ENCODE results near the gene BAMBI.
A peak's percentile ranks its signal among the peaks of the same experiment; 100 is the strongest.

BAMBI gene

GRCh38 chr10:28663576-28664368, 13.5 kb upstream of the BAMBI start:
- Histone ChIP-seq H3K4me1 (ENCODE audit: insufficient read depth, insufficient read length) (no peaks in the 10 kb centered on the region), H3K27me3 (ENCODE audit: insufficient read depth, insufficient read length) (peaks cover 18% of the 10 kb centered on the region), H3K4me3 (ENCODE audit: insufficient read length, low read depth) (no peak overlapping the region), H3K36me3 (ENCODE audit: insufficient read depth, insufficient read length, low read length) (no peaks in the 10 kb centered on the region), H3K9ac (ENCODE audit: insufficient read length, low read depth) (no peak overlapping the region), H3K9me3 (ENCODE audit: insufficient read depth, low read length) (no peaks in the 10 kb centered on the region)
- peak; percentile 79 for DNase-seq (ENCODE audit: low read depth, low spot score)
- no peak for TF ChIP-seq SUZ12 (IDR thresholded peaks at IDR 0.05; ENCODE audit: extremely low read depth, insufficient read depth, insufficient read length)
- TF ChIP-seq YY1 (IDR thresholded peaks at IDR 0.05; ENCODE audit: insufficient read depth, insufficient read length): no peak
- TF ChIP-seq ZNF274 (IDR thresholded peaks at IDR 0.05; ENCODE audit: low read depth, low read length): no peak

GRCh38 chr10:28664369-28664740, 13.0 kb upstream of the BAMBI start:
- Histone ChIP-seq H3K27me3 (ENCODE audit: insufficient read depth, insufficient read length) (peaks cover 18% of the 10 kb centered on the region), H3K4me1 (ENCODE audit: insufficient read depth, insufficient read length) (no peaks in the 10 kb centered on the region), H3K36me3 (ENCODE audit: insufficient read depth, insufficient read length, low read length) (no peaks in the 10 kb centered on the region), H3K4me3 (ENCODE audit: insufficient read length, low read depth) (no peak overlapping the region), H3K9me3 (ENCODE audit: insufficient read depth, low read length) (peaks cover 3% of the 10 kb centered on the region; the same call in 1 of the 2 replicates), H3K9ac (ENCODE audit: insufficient read length, low read depth) (no peak overlapping the region)
- no peak for DNase-seq (ENCODE audit: low read depth, low spot score)
- no peak for TF ChIP-seq YY1 (IDR thresholded peaks at IDR 0.05; ENCODE audit: insufficient read depth, insufficient read length)
- no peak for TF ChIP-seq SUZ12 (IDR thresholded peaks at IDR 0.05; ENCODE audit: extremely low read depth, insufficient read depth, insufficient read length)
- TF ChIP-seq ZNF274 (IDR thresholded peaks at IDR 0.05; ENCODE audit: low read depth, low read length): no peak

GRCh38 chr10:28666751-28667467, 10.4 kb upstream of the BAMBI start:
- DNase-seq (ENCODE audit: low read depth, low spot score): no peak
- Histone ChIP-seq H3K4me1 (ENCODE audit: insufficient read depth, insufficient read length) (no peaks in the 10 kb centered on the region), H3K9me3 (ENCODE audit: insufficient read depth, low read length) (peaks cover 14% of the 10 kb centered on the region; the same call in 1 of the 2 replicates), H3K36me3 (ENCODE audit: insufficient read depth, insufficient read length, low read length) (no peaks in the 10 kb centered on the region), H3K4me3 (ENCODE audit: insufficient read length, low read depth) (no peak overlapping the region), H3K27me3 (ENCODE audit: insufficient read depth, insufficient read length) (peaks cover 18% of the 10 kb centered on the region), H3K9ac (ENCODE audit: insufficient read length, low read depth) (no peak overlapping the region)
- TF ChIP-seq SUZ12 (IDR thresholded peaks at IDR 0.05; ENCODE audit: extremely low read depth, insufficient read depth, insufficient read length): no peak
- TF ChIP-seq YY1 (IDR thresholded peaks at IDR 0.05; ENCODE audit: insufficient read depth, insufficient read length): no peak
- no peak for TF ChIP-seq ZNF274 (IDR thresholded peaks at IDR 0.05; ENCODE audit: low read depth, low read length)

GRCh38 chr10:28668363-28669226, 8.7 kb upstream of the BAMBI start:
- peak overlapping the region; percentile 61 for H3K9ac ChIP-seq (ENCODE audit: insufficient read length, low read depth)
- TF ChIP-seq ZNF274 (IDR thresholded peaks at IDR 0.05; ENCODE audit: low read depth, low read length) (no peak), SUZ12 (IDR thresholded peaks at IDR 0.05; ENCODE audit: extremely low read depth, insufficient read depth, insufficient read length) (no peak), YY1 (IDR thresholded peaks at IDR 0.05; ENCODE audit: insufficient read depth, insufficient read length) (no peak)
- peaks cover 18% of the 10 kb centered on the region for H3K27me3 ChIP-seq (ENCODE audit: insufficient read depth, insufficient read length)
- no peaks in the 10 kb centered on the region for H3K36me3 ChIP-seq (ENCODE audit: insufficient read depth, insufficient read length, low read length)
- no peak for DNase-seq (ENCODE audit: low read depth, low spot score)
- peaks cover 14% of the 10 kb centered on the region; the same call in 1 of the 2 replicates for H3K9me3 ChIP-seq (ENCODE audit: insufficient read depth, low read length)
- peak overlapping the region; percentile 37 for H3K4me3 ChIP-seq (ENCODE audit: insufficient read length, low read depth)
- H3K4me1 ChIP-seq (ENCODE audit: insufficient read depth, insufficient read length): no peaks in the 10 kb centered on the region

- Histone ChIP-seq H3K9me3 (ENCODE audit: insufficient read depth, low read length) (peaks cover 14% of the 10 kb centered on the region; the same call in 1 of the 2 replicates), H3K4me3 (ENCODE audit: insufficient read length, low read depth) (peak overlapping the region; percentile 37), H3K4me1 (ENCODE audit: insufficient read depth, insufficient read length) (no peaks in the 10 kb centered on the region), H3K9ac (ENCODE audit: insufficient read length, low read depth) (peak overlapping the region; percentile 57), H3K27me3 (ENCODE audit: insufficient read depth, insufficient read length) (peaks cover 18% of the 10 kb centered on the region), H3K36me3 (ENCODE audit: insufficient read depth, insufficient read length, low read length) (no peaks in the 10 kb centered on the region)
- no peak for DNase-seq (ENCODE audit: low read depth, low spot score)
- TF ChIP-seq ZNF274 (IDR thresholded peaks at IDR 0.05; ENCODE audit: low read depth, low read length): no peak
- no peak for TF ChIP-seq YY1 (IDR thresholded peaks at IDR 0.05; ENCODE audit: insufficient read depth, insufficient read length)
These were observed 7.8 kb upstream of the BAMBI start for GRCh38 chr10:28669227-28670173.

GRCh38 chr10:28674782-28675181, 2.5 kb upstream of the BAMBI start:
- no peaks in the 10 kb centered on the region for H3K27me3 ChIP-seq (ENCODE audit: insufficient read depth, insufficient read length)
- no peak for DNase-seq (ENCODE audit: low read depth, low spot score)
- peaks cover 3% of the 10 kb centered on the region for H3K4me1 ChIP-seq (ENCODE audit: insufficient read depth, insufficient read length)
- H3K36me3 ChIP-seq (ENCODE audit: insufficient read depth, insufficient read length, low read length): peaks cover 22% of the 10 kb centered on the region
- H3K9ac ChIP-seq (ENCODE audit: insufficient read length, low read depth): no peak overlapping the region
- TF ChIP-seq YY1 (IDR thresholded peaks at IDR 0.05; ENCODE audit: insufficient read depth, insufficient read length) (no peak), ZNF274 (IDR thresholded peaks at IDR 0.05; ENCODE audit: low read depth, low read length) (no peak), SUZ12 (IDR thresholded peaks at IDR 0.05; ENCODE audit: extremely low read depth, insufficient read depth, insufficient read length) (no peak)
- H3K4me3 ChIP-seq (ENCODE audit: insufficient read length, low read depth): no peak overlapping the region
- peaks cover 7% of the 10 kb centered on the region; the same call in 1 of the 2 replicates for H3K9me3 ChIP-seq (ENCODE audit: insufficient read depth, low read length)

Data from NT2/D1 (cell line).